ENCODE results near the gene FOSL2.
"Not testable (repeated sequence)": the region's sequence is repeated elsewhere in the genome, so short reads cannot be mapped to it uniquely, and the experiment has no call there.

Gene FOSL2

DNA sequence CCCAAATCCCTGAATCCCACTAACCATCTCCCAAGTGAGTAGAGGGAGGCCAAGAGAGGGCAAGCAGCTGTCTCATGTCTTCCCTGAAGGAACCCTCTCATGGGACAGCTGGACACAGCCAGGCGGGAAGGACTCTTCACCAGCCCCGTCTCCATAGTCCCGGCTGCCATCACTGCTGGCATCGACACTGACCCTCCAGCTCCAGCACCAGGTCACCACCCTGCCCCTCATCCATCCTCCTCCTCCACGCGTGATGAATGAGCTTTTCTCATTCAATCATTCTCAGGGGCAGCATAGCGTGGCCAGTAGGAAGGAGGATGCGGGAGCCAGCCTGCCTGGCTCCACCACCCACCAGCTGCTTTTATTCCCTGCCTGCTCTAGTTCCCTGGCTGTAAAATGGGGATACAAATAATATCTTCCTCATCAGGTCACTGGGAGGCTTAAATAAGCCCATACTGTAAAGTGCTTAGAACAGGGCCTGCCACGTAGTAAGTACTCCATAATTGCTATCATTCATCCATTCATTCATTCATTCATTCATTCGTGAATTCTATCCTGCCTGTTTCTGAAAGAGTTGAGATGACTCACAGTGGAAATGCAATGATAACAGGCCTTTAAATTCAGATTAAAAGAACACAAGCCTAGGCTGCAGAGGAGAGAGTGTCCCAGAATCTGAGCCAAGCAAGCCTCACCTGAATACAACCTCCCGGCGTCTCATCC, 30.5 kb upstream of the FOSL2 start:
- TF ChIP-seq POLR2A (IDR thresholded peaks at IDR 0.05; ENCODE audit: low read length) (no peak), GATA1 (IDR thresholded peaks at IDR 0.05; ENCODE audit: low read depth, low read length) (no peak)
- DNase-seq: no peak

DNA sequence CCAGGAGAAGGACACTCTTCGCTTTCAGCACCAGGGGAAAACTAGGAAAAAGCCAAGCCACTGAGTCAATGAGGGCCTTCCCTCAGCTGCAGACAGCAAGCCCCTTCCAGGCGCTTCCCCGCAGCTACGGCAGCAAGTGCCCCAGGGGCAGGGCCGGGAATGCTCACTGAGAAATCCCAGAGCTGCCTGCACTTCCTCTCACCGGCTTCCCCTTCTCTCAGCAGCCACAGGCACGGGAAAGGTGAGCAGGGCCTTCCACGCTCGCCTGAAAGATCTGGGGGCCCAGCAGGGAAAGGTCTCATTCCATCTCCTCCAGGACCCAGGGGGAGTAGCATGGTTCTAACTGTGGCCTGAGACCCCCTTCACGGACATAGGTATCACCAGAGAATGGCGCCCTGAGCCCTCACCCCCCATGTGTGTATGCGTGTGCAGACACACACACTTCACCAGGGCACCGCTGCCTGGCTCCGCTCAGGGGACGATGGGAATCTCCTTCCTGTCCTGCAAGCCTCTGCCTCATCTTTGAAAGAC, 29.6 kb upstream of the FOSL2 start:
- DNase-seq: no peak
- no peak for TF ChIP-seq POLR2A (IDR thresholded peaks at IDR 0.05; ENCODE audit: low read length)

DNA sequence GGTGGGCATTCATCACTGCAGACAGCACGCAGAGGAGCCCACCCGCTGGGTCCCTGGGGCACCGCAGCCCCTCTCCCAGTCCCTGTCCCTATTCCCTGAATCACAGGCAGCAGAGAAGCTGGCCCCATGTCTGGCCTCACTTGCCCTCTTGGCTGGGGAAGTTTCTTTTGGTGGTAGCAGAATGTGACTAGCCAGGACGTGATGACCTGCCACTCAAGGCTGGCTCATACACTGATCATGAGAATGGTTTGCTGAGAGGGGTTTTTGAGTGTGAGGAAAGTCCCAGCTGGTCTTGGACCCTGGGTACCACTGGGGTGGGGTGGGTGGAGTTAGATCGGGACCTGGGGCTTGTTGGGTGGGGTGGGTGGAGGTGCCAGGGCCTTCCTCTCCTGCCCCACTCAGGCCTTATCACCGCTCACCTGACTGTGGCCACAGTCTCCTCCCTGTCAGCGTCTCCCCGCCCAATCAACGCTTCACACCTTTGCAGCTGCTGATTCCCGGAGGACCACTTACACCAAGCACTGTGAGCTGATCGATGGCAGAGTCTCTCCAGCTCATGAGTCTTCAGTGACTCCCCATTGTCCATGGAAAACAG, 28.9 kb upstream of the FOSL2 start:
- TF ChIP-seq GATA1 (IDR thresholded peaks at IDR 0.05; ENCODE audit: low read depth, low read length): no peak
- TF ChIP-seq POLR2A (IDR thresholded peaks at IDR 0.05; ENCODE audit: low read length): no peak
- DNase-seq: peak in 1 of 2 experiments; percentile 23

DNA sequence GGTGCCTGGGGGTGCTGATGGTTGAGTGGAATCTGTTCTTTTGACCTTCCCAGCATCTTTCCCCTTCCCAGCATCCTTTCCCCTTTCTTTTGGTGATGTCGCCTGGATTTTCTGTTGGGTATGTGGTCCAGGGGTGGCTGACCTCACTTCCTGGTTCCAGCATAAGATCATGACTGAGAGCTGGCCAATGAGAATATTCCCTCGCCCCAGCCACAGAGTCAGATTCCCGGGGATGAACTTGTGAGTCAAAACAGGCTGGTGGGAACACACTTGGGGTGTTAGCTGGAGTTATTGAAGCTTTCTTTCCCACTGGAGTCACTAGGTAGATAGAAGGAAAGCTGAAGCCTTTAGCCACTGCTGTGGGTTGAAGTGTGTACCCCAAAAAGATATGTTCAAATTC, 28.0 kb upstream of the FOSL2 start:
- TF ChIP-seq POLR2A (IDR thresholded peaks at IDR 0.05; ENCODE audit: low read length) (no peak), GATA1 (IDR thresholded peaks at IDR 0.05; ENCODE audit: low read depth, low read length) (no peak)
- DNase-seq: no peak

DNA sequence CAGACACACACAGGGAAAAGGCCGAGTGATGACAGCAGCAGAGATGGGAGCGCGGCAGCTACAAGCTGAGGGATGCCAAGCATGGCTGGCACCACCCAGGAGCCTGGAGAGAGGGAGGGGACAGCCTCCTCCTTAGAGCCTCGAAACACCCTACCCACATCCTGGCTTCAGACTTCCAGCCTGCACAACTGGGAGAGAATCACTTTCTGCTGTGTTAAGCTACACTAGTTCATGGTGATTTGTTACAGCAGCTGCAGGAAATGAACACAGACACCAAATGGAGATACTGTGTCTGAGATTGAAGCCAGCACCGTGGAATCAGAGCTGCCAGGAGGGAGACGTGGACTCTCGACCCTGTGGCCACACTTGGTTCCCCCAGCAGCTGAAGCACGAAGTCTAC, 27.5 kb upstream of the FOSL2 start:
- no peak for TF ChIP-seq POLR2A (IDR thresholded peaks at IDR 0.05; ENCODE audit: low read length)
- no peak for TF ChIP-seq GATA1 (IDR thresholded peaks at IDR 0.05; ENCODE audit: low read depth, low read length)
- no peak for DNase-seq

DNA sequence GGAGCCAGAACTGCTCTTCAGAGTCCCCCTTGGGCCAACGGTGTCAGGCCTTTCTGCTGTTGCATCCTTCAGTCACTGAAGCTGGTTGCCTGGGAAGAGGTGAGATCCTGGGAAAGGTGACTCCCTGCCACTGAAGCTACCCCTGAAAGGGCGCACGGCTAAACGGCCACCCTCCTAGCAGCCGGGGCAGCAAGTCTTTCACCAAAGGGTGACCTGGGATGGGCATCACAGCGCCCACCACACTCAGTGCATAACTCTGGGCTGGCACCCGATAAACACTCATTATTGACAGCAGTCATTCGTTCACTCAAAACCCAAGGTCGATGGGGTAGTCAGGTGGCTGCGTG, 26.5 kb upstream of the FOSL2 start:
- DNase-seq: no peak
- TF ChIP-seq POLR2A (IDR thresholded peaks at IDR 0.05; ENCODE audit: low read length) (no peak), GATA1 (IDR thresholded peaks at IDR 0.05; ENCODE audit: low read depth, low read length) (no peak)

DNA sequence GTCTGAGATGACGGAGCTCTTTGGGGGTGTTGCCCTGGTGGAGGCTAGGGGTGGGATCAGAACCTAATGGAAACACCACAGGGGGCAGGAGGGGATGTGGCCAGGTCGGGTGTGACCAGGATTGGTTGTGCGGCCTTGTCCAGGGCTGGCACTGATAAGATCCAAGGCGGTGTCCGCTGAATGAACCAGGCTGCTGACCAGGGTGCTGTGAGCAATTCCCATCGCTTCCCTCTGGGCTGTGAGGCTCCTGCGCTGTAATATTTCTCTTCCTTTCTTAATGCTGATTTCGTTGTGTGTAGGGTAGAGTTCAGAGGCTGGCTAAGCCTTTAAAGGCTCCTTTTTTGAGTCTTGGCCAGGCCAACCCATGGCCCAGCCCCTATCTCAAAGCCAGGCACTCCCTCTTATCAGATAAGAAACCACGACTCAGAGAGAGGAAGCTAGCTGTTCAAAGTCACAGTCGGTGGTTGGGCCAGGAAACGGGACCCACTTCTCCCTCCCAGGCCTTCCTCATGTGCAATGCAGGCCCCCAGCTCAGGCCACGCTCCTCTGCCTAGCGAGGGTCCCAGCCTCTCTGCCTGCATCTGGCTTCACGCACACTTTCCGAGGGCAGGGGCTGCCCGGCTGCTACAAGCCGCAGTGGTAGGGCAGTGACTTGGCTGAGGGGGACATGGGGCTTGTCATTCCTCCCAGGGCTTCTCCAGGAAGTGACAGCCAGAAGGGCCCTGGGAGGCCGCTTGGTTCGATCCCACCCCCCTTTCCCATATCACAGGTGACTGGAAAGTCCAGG, 26.0 kb upstream of the FOSL2 start:
- TF ChIP-seq GATA1 (IDR thresholded peaks at IDR 0.05; ENCODE audit: low read depth, low read length): no peak
- peak; percentile 67 for TF ChIP-seq POLR2A (IDR thresholded peaks at IDR 0.05; ENCODE audit: low read length)
- DNase-seq: peak; percentile 83 to 89

DNA sequence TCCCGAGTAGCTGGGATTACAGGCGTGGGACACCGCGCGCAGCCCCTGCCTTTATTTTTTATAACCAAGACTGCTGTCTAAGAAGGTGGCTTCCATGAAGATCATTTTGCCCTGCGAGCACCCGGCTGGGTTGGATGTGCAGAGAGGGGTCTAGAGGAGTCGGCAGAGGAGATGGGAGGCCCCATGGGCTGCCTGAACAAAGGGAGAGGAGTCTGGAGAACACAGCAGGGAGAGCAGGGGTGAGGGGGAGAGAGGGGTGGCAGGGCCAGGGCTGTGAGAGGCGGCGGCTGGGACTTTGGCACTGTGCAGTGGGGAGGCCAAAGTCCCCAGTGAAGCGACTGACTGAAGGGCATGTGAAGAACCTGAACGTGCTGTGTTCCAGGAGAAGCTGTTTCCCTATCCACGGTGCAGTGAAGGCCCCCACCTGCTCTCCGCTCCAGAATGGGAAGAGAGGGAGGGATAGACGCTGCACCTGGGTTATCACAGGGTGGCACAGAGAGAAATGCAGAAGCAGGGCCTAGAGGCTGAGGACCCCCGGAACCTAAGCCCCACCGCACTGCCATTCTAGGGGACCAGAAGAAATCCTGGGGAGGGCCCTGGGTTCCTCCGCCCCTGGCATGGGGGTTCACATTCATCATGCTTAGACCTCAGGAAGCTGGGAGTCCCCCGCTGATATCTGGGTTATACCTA, 24.8 kb upstream of the FOSL2 start:
- no peak for DNase-seq
- TF ChIP-seq GATA1 (IDR thresholded peaks at IDR 0.05; ENCODE audit: low read depth, low read length): no peak
- no peak for TF ChIP-seq POLR2A (IDR thresholded peaks at IDR 0.05; ENCODE audit: low read length)

DNA sequence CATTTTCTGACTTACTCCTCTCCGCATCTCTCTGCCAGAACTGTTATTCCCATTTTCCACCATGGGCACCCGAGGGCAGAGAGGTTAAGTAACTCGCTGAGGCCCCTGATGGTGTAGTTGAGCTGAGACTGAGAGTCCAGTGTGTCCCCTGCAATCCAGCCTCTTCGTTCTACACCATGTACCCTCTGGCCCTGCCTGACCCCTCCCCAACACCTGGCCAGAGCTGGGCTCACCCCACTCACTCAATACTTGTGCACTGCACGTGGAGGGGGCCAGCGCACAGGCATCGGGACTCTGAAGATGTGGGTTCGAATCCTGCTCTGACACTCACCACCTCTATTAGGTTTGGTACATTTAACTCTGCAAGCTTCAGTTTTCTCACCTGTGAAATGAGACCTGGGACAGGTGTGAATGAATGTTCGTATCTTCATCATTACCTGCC, 24.3 kb upstream of the FOSL2 start:
- DNase-seq: no peak
- TF ChIP-seq POLR2A (IDR thresholded peaks at IDR 0.05; ENCODE audit: low read length) (no peak), GATA1 (IDR thresholded peaks at IDR 0.05; ENCODE audit: low read depth, low read length) (no peak)

DNA sequence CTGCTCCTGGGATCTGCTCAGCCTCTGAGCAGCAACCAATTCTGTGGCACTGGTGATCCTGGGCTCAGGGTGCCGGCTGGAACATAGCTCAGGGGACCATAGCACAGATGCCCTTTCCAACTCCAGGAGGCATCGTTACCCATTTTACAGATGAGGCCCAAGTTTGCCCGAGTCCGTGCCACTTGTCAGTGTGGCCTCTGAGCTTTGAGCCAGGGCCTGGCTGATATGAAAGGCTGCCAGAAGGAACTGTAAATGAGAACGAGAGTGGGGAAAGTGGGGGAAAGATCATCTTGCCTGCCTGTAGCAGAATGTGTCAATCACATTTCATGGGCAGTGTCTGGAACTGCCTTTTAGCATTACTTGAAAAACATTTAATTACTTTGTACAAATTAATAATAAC, 23.3 kb upstream of the FOSL2 start:
- no peak for DNase-seq

DNA sequence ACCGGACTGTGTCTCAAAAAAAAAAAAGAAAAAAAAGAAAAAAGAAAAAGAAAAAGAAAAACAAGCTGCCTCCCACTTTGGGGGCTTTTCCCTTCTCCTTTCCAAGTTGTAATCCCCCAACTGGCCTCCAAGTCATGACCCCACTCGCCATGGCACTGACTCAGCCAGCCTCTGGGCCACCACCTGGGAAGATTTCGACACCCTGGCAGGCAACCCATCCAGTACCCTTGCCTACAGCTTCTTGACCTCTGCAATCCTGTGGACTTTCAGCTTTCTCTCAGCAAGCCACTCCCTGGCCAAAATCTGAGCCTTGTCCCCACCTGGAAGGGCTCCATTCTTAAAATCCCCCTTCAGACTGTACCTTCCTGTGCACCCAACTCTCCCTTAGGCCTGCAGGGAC, 22.3 kb upstream of the FOSL2 start:
- DNase-seq: no peak
- TF ChIP-seq POLR2A (IDR thresholded peaks at IDR 0.05; ENCODE audit: low read length) (no peak), GATA1 (IDR thresholded peaks at IDR 0.05; ENCODE audit: low read depth, low read length) (no peak)

More for the DNA sequence above, 23.3 kb upstream of the FOSL2 start:
- TF ChIP-seq GATA1 (IDR thresholded peaks at IDR 0.05; ENCODE audit: low read depth, low read length): no peak

DNA sequence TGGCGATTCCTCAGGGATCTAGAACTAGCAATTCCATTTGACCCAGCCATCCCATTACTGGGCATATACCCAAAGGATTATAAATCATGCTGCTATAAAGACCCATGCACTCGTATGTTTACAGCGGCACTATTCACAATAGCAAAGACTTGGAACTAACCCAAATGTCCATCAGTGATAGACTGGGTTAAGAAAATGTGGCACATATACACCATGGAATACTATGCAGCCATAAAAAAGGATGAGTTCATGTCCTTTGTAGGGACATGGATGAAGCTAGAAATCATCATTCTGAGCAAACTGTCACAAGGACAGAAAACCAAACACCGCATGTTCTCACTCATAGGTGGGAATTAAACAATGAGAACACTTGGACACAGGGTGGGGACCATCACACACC, 20.9 kb upstream of the FOSL2 start:
- not testable (repeated sequence) for DNase-seq

DNA sequence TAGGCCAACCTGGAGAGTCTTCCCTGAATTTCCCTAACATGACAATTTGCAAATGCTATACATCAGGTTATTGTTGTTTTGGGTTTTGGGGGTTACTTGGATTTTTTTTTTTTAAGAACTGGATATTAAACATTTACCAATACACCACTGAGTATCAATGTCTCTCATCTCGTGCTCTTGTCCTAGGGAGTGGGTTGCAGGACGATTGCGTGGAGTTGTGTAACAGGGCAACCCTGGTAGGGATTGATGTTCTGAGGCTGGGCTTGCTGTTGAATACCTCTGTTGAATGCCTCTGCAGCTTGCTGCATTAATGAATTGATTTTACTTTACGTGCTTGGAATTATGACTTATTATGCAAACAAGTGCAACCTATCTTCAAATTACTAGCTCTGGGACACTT, 18.8 kb upstream of the FOSL2 start:
- DNase-seq: no peak
- TF ChIP-seq GATA1 (IDR thresholded peaks at IDR 0.05; ENCODE audit: low read depth, low read length) (no peak), POLR2A (IDR thresholded peaks at IDR 0.05; ENCODE audit: low read length) (no peak)

DNA sequence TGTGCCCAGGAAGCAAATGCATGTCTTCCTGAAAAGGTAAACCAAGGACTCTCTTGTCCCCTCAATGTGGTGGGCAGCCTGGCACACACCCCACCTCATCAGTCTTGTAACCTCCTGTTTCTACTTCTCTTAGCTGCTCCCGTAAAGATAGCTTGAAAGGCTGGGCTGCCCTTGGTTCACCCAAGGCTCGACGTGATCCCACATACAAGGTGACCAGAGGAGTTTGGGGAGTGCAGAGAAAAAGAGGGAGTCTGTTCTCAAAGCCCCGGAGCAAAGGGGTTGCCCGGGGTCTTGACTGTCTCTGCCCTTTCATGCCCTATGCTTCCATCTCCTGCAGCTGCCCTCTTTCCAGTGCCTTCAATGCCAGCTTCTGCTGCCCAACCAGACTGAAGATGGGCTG, 18.3 kb upstream of the FOSL2 start:
- TF ChIP-seq POLR2A (IDR thresholded peaks at IDR 0.05; ENCODE audit: low read length) (no peak), GATA1 (IDR thresholded peaks at IDR 0.05; ENCODE audit: low read depth, low read length) (no peak)
- DNase-seq: no peak

Data from erythroblast (primary cell).